ENCODE data around the gene POLR1A. TPM values are rescaled to one million over a fixed set of nuclear protein-coding genes. Genes with fewer than 3 reads are reported as not detected.

POLR1A gene
- total RNA-seq, 3 donors from 2014 or later, result 12.4 to 19.4 (median 13.1) TPM

- H3K36me3 ChIP-seq, result no peaks in the 10 kb centered on the region
- TF ChIP-seq POLR2A (IDR thresholded peaks at IDR 0.05) (no peak), CTCF (IDR thresholded peaks at IDR 0.05) (no peak), POLR2AphosphoS5 (IDR thresholded peaks at IDR 0.05) (no peak)
- no peak for DNase-seq (ENCODE audit: low spot score in 2 of 2)
- intact Hi-C loops (cut with DNase I; ENCODE audit: low total_unique reads), result no loop called here
- H3K27ac ChIP-seq, result no peak overlapping the region
- H3K4me3 ChIP-seq, result no peak overlapping the region
- H3K27me3 ChIP-seq, result no peaks in the 10 kb centered on the region
- H3K9me3 ChIP-seq, result no peaks in the 10 kb centered on the region
- no peaks in the 10 kb centered on the region for H3K4me1 ChIP-seq
Observed at GRCh38 chr2:86074256-86074655, 31.4 kb downstream of the POLR1A start.

GRCh38 chr2:86073225-86073624 lies 32.5 kb downstream of the POLR1A start:
- Histone ChIP-seq H3K9me3 (no peaks in the 10 kb centered on the region), H3K4me1 (no peaks in the 10 kb centered on the region), H3K27me3 (no peaks in the 10 kb centered on the region), H3K36me3 (no peaks in the 10 kb centered on the region), H3K27ac (no peak overlapping the region), H3K4me3 (no peak overlapping the region)
- TF ChIP-seq CTCF (IDR thresholded peaks at IDR 0.05) (no peak), POLR2AphosphoS5 (IDR thresholded peaks at IDR 0.05) (no peak), POLR2A (IDR thresholded peaks at IDR 0.05) (no peak)
- intact Hi-C loops (cut with DNase I; ENCODE audit: low total_unique reads), result no loop called here
- DNase-seq (ENCODE audit: low spot score in 2 of 2), result no peak

- Histone ChIP-seq H3K4me1 (no peaks in the 10 kb centered on the region), H3K4me3 (no peak overlapping the region), H3K27me3 (no peaks in the 10 kb centered on the region), H3K9me3 (no peaks in the 10 kb centered on the region), H3K36me3 (no peaks in the 10 kb centered on the region), H3K27ac (peak overlapping the region; percentile 52 to 54)
- DNase-seq (ENCODE audit: low spot score in 2 of 2), result peak; percentile 80 to 86
- peak in 2 of 3 donors; percentile 18 to 62 for TF ChIP-seq POLR2AphosphoS5 (IDR thresholded peaks at IDR 0.05)
- TF ChIP-seq POLR2A (IDR thresholded peaks at IDR 0.05), result no peak
- no peak for TF ChIP-seq CTCF (IDR thresholded peaks at IDR 0.05)
- intact Hi-C loops (cut with DNase I; ENCODE audit: low total_unique reads), result no loop called here
Observed at GRCh38 chr2:86072271-86072858, 33.3 kb downstream of the POLR1A start.

GRCh38 chr2:86070868-86071267 lies 34.8 kb downstream of the POLR1A start:
- H3K4me1 ChIP-seq, result no peaks in the 10 kb centered on the region
- H3K36me3 ChIP-seq, result no peaks in the 10 kb centered on the region

More at GRCh38 chr2:86070868-86071267, 34.8 kb downstream of the POLR1A start:
- Histone ChIP-seq H3K4me3 (no peak overlapping the region), H3K9me3 (no peaks in the 10 kb centered on the region), H3K27ac (no peak overlapping the region), H3K27me3 (no peaks in the 10 kb centered on the region)
- intact Hi-C loops (cut with DNase I; ENCODE audit: low total_unique reads), result no loop called here
- TF ChIP-seq POLR2AphosphoS5 (IDR thresholded peaks at IDR 0.05), result no peak
- TF ChIP-seq POLR2A (IDR thresholded peaks at IDR 0.05), result no peak
- TF ChIP-seq CTCF (IDR thresholded peaks at IDR 0.05), result no peak
- no peak for DNase-seq (ENCODE audit: low spot score in 2 of 2)
